ENCODE data around the gene PLBD2. TPM values are rescaled to one million over a fixed set of nuclear protein-coding genes. Genes with fewer than 3 reads are reported as not detected.

The PLBD2 gene
- total RNA-seq, 2 donors from 2014 or later = 14.7 to 14.9 TPM

DNA sequence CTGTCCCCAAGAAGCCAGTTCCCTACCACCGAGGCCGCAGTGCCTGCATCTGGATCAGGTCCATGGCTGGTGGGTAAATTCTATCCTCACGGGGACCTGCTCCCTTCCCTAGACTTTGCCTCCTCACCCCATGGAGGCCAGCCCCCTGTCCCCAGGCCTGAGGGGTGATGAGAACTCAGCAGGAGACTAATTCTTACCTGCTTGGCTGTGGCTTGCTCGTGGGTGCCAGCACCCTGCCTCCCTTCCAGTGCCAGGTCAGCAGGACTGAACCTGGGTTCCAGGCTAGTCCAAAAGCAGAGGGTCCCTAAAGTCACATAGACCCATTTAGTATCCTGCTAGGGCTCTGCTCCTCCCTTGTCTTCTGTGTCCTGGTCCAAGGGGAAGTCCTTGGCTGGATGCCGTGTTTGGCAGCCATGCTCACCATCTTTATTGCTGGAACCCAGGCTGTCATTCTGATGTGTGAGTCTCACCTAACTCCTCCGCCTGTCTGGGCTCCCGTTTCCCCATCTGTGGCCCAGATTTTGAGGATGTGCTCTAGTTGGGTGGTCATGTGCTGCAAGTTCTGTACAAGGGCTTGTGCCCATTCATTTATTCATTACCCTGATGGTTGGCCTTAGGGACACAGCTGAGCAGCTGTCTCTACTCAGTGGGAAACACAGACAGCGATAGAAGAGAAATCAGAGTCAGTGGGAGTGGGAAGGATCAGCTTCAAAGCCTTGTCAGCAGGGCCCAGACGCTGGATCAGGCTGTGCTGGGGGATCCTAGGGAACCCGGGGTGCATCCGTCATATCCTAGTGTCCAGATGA, 949 bp downstream of the PLBD2 start:
- Mint-ChIP-seq H3K36me3 (peaks cover 0 to 9% of the 10 kb centered on the region in 2 donors), H3K27ac (peak overlapping the region; percentile 69 to 80), H3K9me3 (no peaks in the 10 kb centered on the region)
- ATAC-seq = no peak
- DNase-seq (ENCODE audit: low spot score in 2 of 2) = peak in 1 of 2 donors; percentile 62

- no peak for ATAC-seq
- no peak for DNase-seq (ENCODE audit: low spot score in 2 of 2)
- Mint-ChIP-seq H3K9me3 (no peaks in the 10 kb centered on the region), H3K27ac (peak overlapping the region in 1 of 2 donors; percentile 80), H3K36me3 (peaks cover 0 to 9% of the 10 kb centered on the region in 2 donors)
Measured at GRCh38 chr12:113359939-113360748, 1.8 kb downstream of the PLBD2 start.

GRCh38 chr12:113361574-113362370, 3.4 kb downstream of the PLBD2 start:
- ATAC-seq (no peak), DNase-seq (ENCODE audit: low spot score in 2 of 2) (no peak)
- Mint-ChIP-seq H3K36me3 (peaks cover 0 to 9% of the 10 kb centered on the region in 2 donors), H3K27ac (peak overlapping the region; percentile 22 to 25), H3K9me3 (no peaks in the 10 kb centered on the region)

DNA sequence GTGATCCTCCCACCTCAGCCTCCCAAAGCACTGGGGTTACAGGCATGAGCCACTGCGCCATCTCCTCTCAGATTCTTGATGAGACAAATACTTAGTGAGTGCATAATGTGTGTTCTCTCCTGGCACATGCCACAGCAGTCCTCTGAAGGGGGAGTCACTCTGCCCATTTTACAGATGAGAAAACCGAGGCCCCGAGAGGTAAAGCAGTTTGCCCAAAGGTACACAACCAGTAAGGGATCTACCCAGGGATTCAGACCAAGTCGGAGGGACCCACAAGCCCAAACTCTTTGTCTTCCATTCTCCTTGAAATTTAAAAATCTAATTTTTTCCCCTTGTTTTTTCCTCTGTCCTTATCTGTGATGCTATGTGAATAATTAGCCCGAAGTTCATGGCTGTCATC, 6.3 kb downstream of the PLBD2 start:
- H3K36me3 Mint-ChIP-seq = peaks cover 0 to under 1% of the 10 kb centered on the region in 2 donors
- DNase-seq (ENCODE audit: low spot score in 2 of 2) (no peak), ATAC-seq (no peak)
- H3K9me3 Mint-ChIP-seq = no peaks in the 10 kb centered on the region
- no peak overlapping the region for H3K27ac Mint-ChIP-seq

GRCh38 chr12:113365639-113366395, 7.4 kb downstream of the PLBD2 start:
- no peaks in the 10 kb centered on the region for H3K9me3 Mint-ChIP-seq
- no peak overlapping the region for H3K27ac Mint-ChIP-seq
- ATAC-seq (no peak), DNase-seq (ENCODE audit: low spot score in 2 of 2) (no peak)
- H3K36me3 Mint-ChIP-seq = no peaks in the 10 kb centered on the region

DNA sequence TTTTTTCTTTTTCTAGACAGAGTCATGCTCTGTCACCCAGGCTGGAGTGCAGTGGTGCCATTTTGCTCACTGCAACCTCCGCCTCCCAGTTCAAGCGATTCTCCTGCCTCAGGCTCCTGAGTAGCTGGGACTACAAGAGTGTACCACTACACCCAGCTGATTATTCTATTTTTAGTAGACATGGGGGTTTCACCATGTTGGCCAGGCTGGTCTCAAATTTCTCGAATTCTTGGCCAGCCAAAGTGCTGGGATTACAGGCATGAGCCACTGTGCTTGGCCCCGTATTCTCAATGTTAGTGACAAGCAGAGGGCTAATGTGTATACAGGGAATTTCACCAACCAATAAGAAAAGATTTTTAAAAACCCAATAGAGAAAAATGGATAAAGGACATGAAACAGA, 8.4 kb downstream of the PLBD2 start:
- H3K36me3 Mint-ChIP-seq = no peaks in the 10 kb centered on the region
- no peaks in the 10 kb centered on the region for H3K9me3 Mint-ChIP-seq
- ATAC-seq (no peak), DNase-seq (ENCODE audit: low spot score in 2 of 2) (no peak)
- H3K27ac Mint-ChIP-seq = no peak overlapping the region

DNA sequence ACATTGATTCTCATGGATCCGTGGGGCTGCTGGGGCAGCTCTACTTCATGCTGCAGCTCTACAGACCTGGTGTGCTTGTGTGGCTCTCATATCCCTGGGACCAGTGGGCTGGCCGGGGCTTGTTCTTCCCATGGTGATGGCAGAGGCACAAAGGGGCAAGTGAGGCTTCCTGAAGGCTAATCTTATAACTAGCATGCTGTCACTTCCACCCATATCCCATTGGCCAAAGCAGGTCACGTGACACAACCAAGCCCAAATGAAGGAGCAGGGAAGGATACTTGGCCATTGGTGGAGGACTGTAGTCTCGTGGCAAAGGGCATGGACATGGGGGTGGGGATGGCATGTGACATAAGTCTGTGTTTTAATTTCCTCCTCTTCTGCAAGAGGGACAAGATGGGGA, 9.9 kb downstream of the PLBD2 start:
- H3K27ac Mint-ChIP-seq = peak overlapping the region in 1 of 2 donors; percentile 25
- no peaks in the 10 kb centered on the region for H3K36me3 Mint-ChIP-seq
- no peaks in the 10 kb centered on the region for H3K9me3 Mint-ChIP-seq
- DNase-seq (ENCODE audit: low spot score in 2 of 2) = no peak
- no peak for ATAC-seq

DNA sequence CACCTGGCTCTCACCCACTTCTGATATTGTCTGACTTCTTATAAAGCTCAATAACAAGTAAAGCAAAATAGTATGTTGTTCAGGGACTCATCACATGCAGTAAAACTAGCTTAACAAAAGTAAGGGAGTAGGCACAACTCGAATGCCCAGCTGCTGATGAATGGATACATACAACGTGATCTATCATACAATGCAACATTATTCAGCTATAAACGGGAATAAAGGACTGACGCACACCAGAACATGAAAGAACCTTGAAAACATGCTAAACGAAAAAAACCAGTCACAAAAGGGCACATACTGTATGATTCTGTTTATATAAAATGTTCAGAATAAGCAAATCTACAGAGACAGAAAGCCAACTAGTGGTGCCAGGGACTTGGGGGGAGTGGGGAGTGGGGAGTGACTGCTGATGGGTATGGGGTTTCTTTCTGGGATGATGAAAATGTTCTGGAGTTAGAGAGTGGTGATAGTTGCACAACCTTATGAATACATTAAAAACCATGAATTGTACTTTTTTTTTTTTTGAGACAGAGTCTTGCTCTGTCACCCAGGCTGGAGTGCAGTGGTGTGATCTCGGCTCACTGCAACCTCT, 11.1 kb downstream of the PLBD2 start:
- ATAC-seq = no peak
- Mint-ChIP-seq H3K36me3 (no peaks in the 10 kb centered on the region), H3K9me3 (no peaks in the 10 kb centered on the region), H3K27ac (no peak overlapping the region)
- DNase-seq (ENCODE audit: low spot score in 2 of 2) = no peak

DNA sequence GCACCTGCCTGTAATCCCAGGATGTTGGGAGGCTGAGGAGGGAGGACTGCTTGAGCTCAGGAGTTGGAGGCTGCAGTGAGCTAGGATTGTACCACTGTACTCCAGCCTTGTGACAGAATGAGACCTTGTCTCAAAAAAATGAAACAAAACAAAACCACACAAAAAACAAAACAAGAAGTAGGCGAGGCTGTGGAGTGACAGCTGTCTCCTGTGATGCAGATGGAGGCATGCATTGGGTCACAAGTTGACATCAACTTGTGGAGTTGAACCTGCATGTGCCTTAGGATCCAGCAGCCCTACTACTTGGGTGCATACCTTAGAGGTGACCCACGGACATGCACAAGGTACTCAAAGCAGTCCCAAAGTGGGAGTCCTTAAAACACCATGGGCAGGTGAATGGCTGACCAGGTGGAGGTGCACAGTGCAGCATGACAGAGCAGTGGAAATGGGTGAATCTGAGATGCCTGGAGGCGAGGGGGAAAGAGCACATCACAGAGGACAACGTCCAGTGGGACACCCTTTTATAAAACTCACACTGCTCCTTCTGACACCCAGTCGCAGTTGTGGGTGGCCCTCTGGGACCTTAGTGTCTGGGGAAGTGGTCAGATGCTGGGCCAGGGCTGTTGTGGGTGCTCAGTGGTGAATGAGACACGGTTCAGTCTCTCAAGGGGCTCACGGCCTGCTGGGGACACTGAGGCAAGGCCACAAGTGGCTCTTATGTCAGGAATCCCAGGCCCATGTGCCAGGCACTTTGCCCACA, 12.7 kb downstream of the PLBD2 start:
- Mint-ChIP-seq H3K36me3 (no peaks in the 10 kb centered on the region), H3K9me3 (no peaks in the 10 kb centered on the region)
- no peak for ATAC-seq

GRCh38 chr12:113371808-113372207, 13.4 kb downstream of the PLBD2 start:
- Mint-ChIP-seq H3K9me3 (no peaks in the 10 kb centered on the region), H3K27ac (peak overlapping the region in 1 of 2 donors; percentile 65), H3K36me3 (no peaks in the 10 kb centered on the region)
- DNase-seq (ENCODE audit: low spot score in 2 of 2) (no peak), ATAC-seq (no peak)

More for the DNA sequence above, 12.7 kb downstream of the PLBD2 start:
- DNase-seq (ENCODE audit: low spot score in 2 of 2) = no peak
- H3K27ac Mint-ChIP-seq = no peak overlapping the region

GRCh38 chr12:113372371-113372770, 14.0 kb downstream of the PLBD2 start:
- no peak for DNase-seq (ENCODE audit: low spot score in 2 of 2)
- H3K9me3 Mint-ChIP-seq = no peaks in the 10 kb centered on the region
- no peak for ATAC-seq
- no peak overlapping the region for H3K27ac Mint-ChIP-seq
- H3K36me3 Mint-ChIP-seq = no peaks in the 10 kb centered on the region

GRCh38 chr12:113373440-113373839, 15.1 kb downstream of the PLBD2 start:
- DNase-seq (ENCODE audit: low spot score in 2 of 2) (no peak), ATAC-seq (no peak)
- H3K9me3 Mint-ChIP-seq = no peaks in the 10 kb centered on the region
- H3K27ac Mint-ChIP-seq = no peak overlapping the region
- H3K36me3 Mint-ChIP-seq = no peaks in the 10 kb centered on the region

- no peak for DNase-seq (ENCODE audit: low spot score in 2 of 2)
Measured at GRCh38 chr12:113373969-113374368, 15.6 kb downstream of the PLBD2 start.

GRCh38 chr12:113374823-113375428, 16.5 kb downstream of the PLBD2 start:
- Mint-ChIP-seq H3K36me3 (no peaks in the 10 kb centered on the region), H3K27ac (no peak overlapping the region)

More at GRCh38 chr12:113373969-113374368, 15.6 kb downstream of the PLBD2 start:
- H3K36me3 Mint-ChIP-seq = no peaks in the 10 kb centered on the region
- no peak for ATAC-seq
- no peaks in the 10 kb centered on the region for H3K9me3 Mint-ChIP-seq
- peak overlapping the region in 1 of 2 donors; percentile 2 for H3K27ac Mint-ChIP-seq

DNA sequence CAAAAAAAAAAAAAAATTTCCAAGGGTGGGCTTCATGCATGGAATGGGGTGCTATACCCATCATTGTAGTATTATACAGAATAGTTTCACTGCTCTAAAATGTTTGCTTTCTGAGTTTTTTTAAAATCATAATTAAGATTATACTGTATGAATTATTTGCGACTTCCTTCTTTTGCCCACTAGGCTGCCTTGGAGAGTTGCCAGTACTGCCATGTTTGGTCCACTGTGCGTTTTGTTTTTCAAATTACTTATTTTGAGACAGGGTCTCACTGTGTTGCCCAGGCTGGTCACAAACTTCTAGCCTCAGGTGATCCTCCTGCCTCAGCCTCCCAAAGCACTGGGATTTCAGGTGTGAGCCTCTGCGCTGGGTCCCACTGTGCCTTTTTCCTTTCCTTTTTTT, 19.9 kb downstream of the PLBD2 start:
- H3K27ac Mint-ChIP-seq = no peak overlapping the region

More at GRCh38 chr12:113374823-113375428, 16.5 kb downstream of the PLBD2 start:
- ATAC-seq (no peak), DNase-seq (ENCODE audit: low spot score in 2 of 2) (no peak)
- H3K9me3 Mint-ChIP-seq = no peaks in the 10 kb centered on the region

More for the DNA sequence above, 19.9 kb downstream of the PLBD2 start:
- no peaks in the 10 kb centered on the region for H3K9me3 Mint-ChIP-seq
- ATAC-seq = no peak
- H3K36me3 Mint-ChIP-seq = no peaks in the 10 kb centered on the region
- DNase-seq (ENCODE audit: low spot score in 2 of 2) = no peak

Data from activated naive CD4-positive, alpha-beta T cell treated with anti-CD3 and anti-CD28 coated beads, Interleukin-2, amount 50 U/mL, for 72 hours (primary cell).